K562 (cell line): Measurements from ENCODE around the gene PDE9A. TPM values are rescaled to one million over a fixed set of nuclear protein-coding genes. Genes with fewer than 3 reads are reported as not detected.
A peak's percentile ranks its signal among the peaks of the same experiment; 100 is the strongest.

Source experiments
- ATAC-seq: fragments of 200-7000 bp; cut with Tn5 transposase; 3 replicates; pipeline ENCODE4 v1.9.1; 2020; ENCODE audit warnings: moderate library complexity
- BruUV-seq: library from RNA; stranded (reverse); fragments of 400-500 nt; replicated peaks from 2 replicates; lab custom pipeline; 2021; lab: Mats Ljungman, UMichigan
- CTCF ChIA-PET: fragments of 300-600 bp; formaldehyde crosslinking; extraction: SDS; loops from one replicate; lab custom pipeline; 2021; ENCODE audit warnings: low intra/inter-chr PET ratio; lab: Yijun Ruan, JAX
- POLR2A ChIA-PET: fragments of 300-600, 350-650 bp; sonication (Branson Sonifier 250); formaldehyde crosslinking; extraction: SDS; loops from one replicate; lab custom pipeline; 2021; ENCODE audit warnings: antibody characterized with exemption, inconsistent platforms; lab: Yijun Ruan, JAX
- DNase-seq, 4 experiments: peaks; one replicate each; pipeline versions ENCODE4 v3.0.0 to v3.0.0-alpha.2; 2011 to 2018; ENCODE audit warnings: low spot score in 3 of 4, mixed read lengths in 3 of 4; ENCODE audit errors: extremely low read depth in 1 of 4
- FAIRE-seq: peaks from 2 replicates; lab custom pipeline; 2011; peaks lifted over from hg19 to GRCh38; lab: Jason Lieb, UNC
- H2AFZ ChIP-seq: 2 replicates; pipeline ENCODE4 v1.6.0; 2011; ENCODE audit warnings: low read depth, low read length, control low read depth, inconsistent platforms
- H3K27ac ChIP-seq: fragments of 200-600 bp; 3 replicates; pipeline ENCODE4 v1.8.0; 2011; ENCODE audit warnings: low read depth, mild to moderate bottlenecking, control low read depth, inconsistent platforms, low read length, moderate library complexity, mixed read lengths; ENCODE audit errors: extremely low read depth
- H3K27me3 ChIP-seq, 2 experiments: fragments of 300-600 bp in 1 of 2; 2 replicates in 1 of 2; 3 replicates in 1 of 2; pipeline versions ENCODE4 v1.6.0 to v1.8.0; 2011; ENCODE audit warnings: inconsistent platforms in 2 of 2, low read length in 2 of 2, mild to moderate bottlenecking in 1 of 2, mixed read lengths in 1 of 2, moderate library complexity in 1 of 2; ENCODE audit not compliant: control insufficient read depth in 2 of 2, insufficient read depth in 2 of 2
- H3K36me3 ChIP-seq: fragments of 300-600 bp; 3 replicates; pipeline ENCODE4 v1.8.0; 2011; ENCODE audit warnings: mild to moderate bottlenecking, low read length, inconsistent platforms; ENCODE audit not compliant: control insufficient read depth, insufficient read depth
- H3K4me1 ChIP-seq, 2 experiments: fragments of 200-600 bp in 1 of 2; replicated peaks in 1 of 2; 2 replicates in 1 of 2; 3 replicates in 1 of 2; pipeline versions ENCODE4 v1.5.1 to v1.8.0; 2011; ENCODE audit warnings: inconsistent platforms in 2 of 2, low read length in 2 of 2, mild to moderate bottlenecking in 1 of 2, mixed read lengths in 1 of 2, moderate library complexity in 1 of 2; ENCODE audit not compliant: control insufficient read depth in 2 of 2, insufficient read depth in 2 of 2
- H3K4me2 ChIP-seq: 2 replicates; pipeline ENCODE4 v1.6.1; 2011; ENCODE audit warnings: low read length, control low read depth, inconsistent platforms, mixed read lengths; ENCODE audit not compliant: insufficient read depth
- H3K4me3 ChIP-seq: fragments of 200-600 bp; sonication (generic), shearing (Covaris generic); 2 replicates; pipeline ENCODE4 v1.5.1; 2016; ENCODE audit warnings: control low read depth, inconsistent platforms
- H3K79me2 ChIP-seq: fragments of 200-600 bp; 3 replicates; pipeline ENCODE4 v1.8.0; 2011; ENCODE audit warnings: low read length, inconsistent platforms; ENCODE audit not compliant: control insufficient read depth, insufficient read depth
- H3K9ac ChIP-seq, 2 experiments: 2 replicates each; pipeline versions ENCODE4 v1.6.0 to v1.6.1; 2011; ENCODE audit warnings: low read depth in 2 of 2, low read length in 2 of 2, control low read depth in 1 of 2, inconsistent platforms in 1 of 2, mild to moderate bottlenecking in 1 of 2, mixed read lengths in 1 of 2; ENCODE audit not compliant: insufficient read depth in 1 of 2
- H3K9me1 ChIP-seq: one replicate; pipeline ENCODE4 v1.6.0; 2011; ENCODE audit warnings: inconsistent platforms, mild to moderate bottlenecking, low read length, moderate library complexity; ENCODE audit not compliant: control insufficient read depth, insufficient read depth
- H3K9me3 ChIP-seq: replicated peaks from 2 replicates; pipeline ENCODE4 v1.5.1; 2011; ENCODE audit warnings: low read depth, low read length, inconsistent platforms; ENCODE audit not compliant: control insufficient read depth, insufficient read depth
- H4K20me1 ChIP-seq: replicated peaks from 2 replicates; pipeline ENCODE4 v1.6.1; 2011; ENCODE audit warnings: low read length, inconsistent platforms, mixed read lengths; ENCODE audit not compliant: control insufficient read depth, insufficient read depth
- NR2C1 ChIP-seq, 2 experiments: fragments of 450-650 bp; IDR thresholded peaks; 2 replicates each; pipeline ENCODE4 v1.6.1; 2017; ENCODE audit warnings: mild to moderate bottlenecking in 2 of 2, antibody characterized with exemption in 1 of 2, inconsistent platforms in 1 of 2, missing compliant biosample characterization in 1 of 2, missing genetic modification characterization in 1 of 2
- ZNF609 ChIP-seq: sonication (generic); formaldehyde crosslinking; IDR thresholded peaks from 2 replicates; pipeline ENCODE4 v1.8.1; 2023; ENCODE audit warnings: missing genetic modification reagents, mild to moderate bottlenecking, borderline replicate concordance
- WGBS: fragments of 100-300 bp; shearing (Covaris generic); methylation state at CpG from one replicate; pipeline ENCODE4 v1.1.6; 2016; ENCODE audit warnings: low coverage, mixed read lengths; ENCODE audit not compliant: insufficient coverage; ENCODE audit errors: missing lambda C conversion rate; 5-methylcytosine and 5-hydroxymethylcytosine counted together
- in situ Hi-C: fragments of 300-500 bp; cut with MboI; formaldehyde crosslinking; loops from 4 replicates; pipeline ENCODE4 v1.15.0; 2018; ENCODE audit warnings: inconsistent platforms, mixed read lengths
- intact Hi-C: fragments of 100-400 bp; cut with micrococcal nuclease; formaldehyde crosslinking; loops from 2 replicates; pipeline ENCODE4 v1.14.2; 2022
- polyA plus RNA-seq, 8 experiments: library from polyadenylated mRNA; depleted of rRNA in 4 of 8; stranded (reverse) in 5 of 8; unstranded in 3 of 8; fragments of >200 nt; fragmentation: Nextera tagmentation in 2 of 8; fragmentation: Illumina TruSeq in 1 of 8; extraction: Ambion mirVana in 2 of 8; extraction: Trizol in 1 of 8; gene quantifications; 2 replicates each; pipeline versions ENCODE4 v1.2.1 to v1.2.3, GENCODE V29; 2011 to 2014; ENCODE audit warnings: inconsistent platforms in 1 of 8, missing spikeins in 1 of 8
- total RNA-seq, 7 experiments: library from RNA; depleted of rRNA in 6 of 7; stranded (reverse); fragments of >200 nt in 6 of 7; fragmentation: Illumina TruSeq in 2 of 7; extraction: Trizol in 2 of 7; gene quantifications; 2 replicates each; pipeline versions ENCODE4 v1.2.1 to v1.2.3, GENCODE V29; 2011 to 2021; ENCODE audit warnings: low replicate concordance in 1 of 7
- TF ChIP-seq, protein P1 (sequence below): fragments of 150-350 bp; conservative IDR thresholded peaks from 2 replicates; pipeline ENCODE4 v1.6.1; 2014; ENCODE audit warnings: low read length

PDE9A gene
- total and polyA plus RNA-seq, 9 of the 15 experiments (the other 6 are each of a cell fraction or from before 2014, with no cell fraction given) = 0.07 to 0.27 TPM; not detected in 7

DNA sequence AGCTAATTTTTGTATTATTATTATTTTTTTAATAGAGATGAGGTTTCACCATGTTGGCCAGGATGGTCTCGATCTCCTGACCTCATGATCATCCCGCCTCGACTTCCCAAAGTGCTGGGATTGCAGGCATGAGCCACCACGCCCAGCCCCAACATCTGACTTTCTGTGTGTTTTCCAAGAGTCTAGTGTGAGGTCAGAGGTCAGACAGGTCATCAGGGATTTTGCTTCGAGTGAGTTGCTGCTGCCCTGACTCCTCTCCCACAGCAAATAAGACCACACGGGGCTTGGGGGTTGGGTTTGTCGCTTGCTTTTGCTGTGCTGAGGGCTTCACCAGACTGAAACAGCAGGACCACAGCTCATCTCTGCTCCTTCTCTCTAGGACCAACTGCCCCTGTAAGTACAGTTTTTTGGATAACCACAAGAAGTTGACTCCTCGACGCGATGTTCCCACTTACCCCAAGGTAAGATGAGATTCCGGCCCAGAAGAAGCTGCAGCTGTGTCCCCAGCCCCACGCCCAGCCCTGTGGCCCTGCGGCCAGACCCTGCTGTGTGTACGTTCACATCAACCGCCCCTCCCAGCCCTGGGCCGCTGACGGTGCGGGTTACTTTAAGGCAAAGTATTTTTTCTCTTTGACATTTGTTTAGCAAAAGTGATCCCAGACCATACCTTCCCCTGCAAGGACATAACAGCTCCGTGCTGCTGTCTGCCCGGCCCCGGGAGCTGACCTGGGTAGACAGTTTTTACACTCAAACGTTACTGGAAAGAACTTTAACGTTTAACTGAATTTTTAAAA, 97.5 kb downstream of the PDE9A start:
- Histone ChIP-seq H3K27ac (no peak overlapping the region), H3K4me3 (no peak overlapping the region), H3K27me3 (peaks cover 69 to 78% of the 10 kb centered on the region in 2 experiments), H3K4me1 (peaks cover 0 to 7% of the 10 kb centered on the region in 2 experiments; a peak in 2 of 5 replicates), H3K36me3 (no peaks in the 10 kb centered on the region), H4K20me1 (0 out of 2 replicates have a peak, but pooled peaks cover 5% of the 10 kb centered on the region), H3K79me2 (no peaks in the 10 kb centered on the region), H3K9me3 (no peaks in the 10 kb centered on the region), H2AFZ (no peak overlapping the region), H3K4me2 (no peak overlapping the region), H3K9me1 (no peaks in the 10 kb centered on the region), H3K9ac (no peak overlapping the region)
- TF ChIP-seq NR2C1 (IDR thresholded peaks at IDR 0.05) (no peak), NR2C1 (tag; IDR thresholded peaks at IDR 0.05) (0 out of 2 replicates have a peak, but pooled peaks have one; percentile 31), ZNF609 (CRISPR knock-in tag) (no peak)
- TF ChIP-seq, protein P1, sequence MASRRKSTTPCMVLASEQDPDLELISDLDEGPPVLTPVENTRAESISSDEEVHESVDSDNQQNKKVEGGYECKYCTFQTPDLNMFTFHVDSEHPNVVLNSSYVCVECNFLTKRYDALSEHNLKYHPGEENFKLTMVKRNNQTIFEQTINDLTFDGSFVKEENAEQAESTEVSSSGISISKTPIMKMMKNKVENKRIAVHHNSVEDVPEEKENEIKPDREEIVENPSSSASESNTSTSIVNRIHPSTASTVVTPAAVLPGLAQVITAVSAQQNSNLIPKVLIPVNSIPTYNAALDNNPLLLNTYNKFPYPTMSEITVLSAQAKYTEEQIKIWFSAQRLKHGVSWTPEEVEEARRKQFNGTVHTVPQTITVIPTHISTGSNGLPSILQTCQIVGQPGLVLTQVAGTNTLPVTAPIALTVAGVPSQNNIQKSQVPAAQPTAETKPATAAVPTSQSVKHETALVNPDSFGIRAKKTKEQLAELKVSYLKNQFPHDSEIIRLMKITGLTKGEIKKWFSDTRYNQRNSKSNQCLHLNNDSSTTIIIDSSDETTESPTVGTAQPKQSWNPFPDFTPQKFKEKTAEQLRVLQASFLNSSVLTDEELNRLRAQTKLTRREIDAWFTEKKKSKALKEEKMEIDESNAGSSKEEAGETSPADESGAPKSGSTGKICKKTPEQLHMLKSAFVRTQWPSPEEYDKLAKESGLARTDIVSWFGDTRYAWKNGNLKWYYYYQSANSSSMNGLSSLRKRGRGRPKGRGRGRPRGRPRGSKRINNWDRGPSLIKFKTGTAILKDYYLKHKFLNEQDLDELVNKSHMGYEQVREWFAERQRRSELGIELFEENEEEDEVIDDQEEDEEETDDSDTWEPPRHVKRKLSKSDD = no peak
- in situ Hi-C loops (no loop called here), intact Hi-C loops (no loop called here)
- CTCF ChIA-PET = no interaction called here
- DNase-seq (no peak), ATAC-seq (no peak), FAIRE-seq (no peak)
- BruUV-seq = no TSS peak
- POLR2A ChIA-PET = interaction anchor here (1.4 kb wide), 1 partner anchor 9 kb away, joined by 4 read pairs; no protein-coding TSS in a partner anchor
- WGBS = under 1% methylated on average over 23 of the region's 23 CpGs
